Fibroblast of lung (primary cell): ENCODE data around the gene PLVAP. TPM values are rescaled to one million over a fixed set of nuclear protein-coding genes. Genes with fewer than 3 reads are reported as not detected.

ENCODE experiments used
- DNase-seq, 2 donors: peaks; one replicate each; pipeline versions ENCODE4 v3.0.0 to v3.0.0-alpha.2; 2010; ENCODE audit warnings: low read depth in 2 of 2
- H2AFZ ChIP-seq: 2 replicates; pipeline ENCODE4 v1.5.1; 2012; ENCODE audit warnings: low read length, control low read depth, inconsistent platforms
- H3K27ac ChIP-seq: 2 replicates; pipeline ENCODE4 v1.5.1; 2011; ENCODE audit warnings: low read length, control low read depth; ENCODE audit not compliant: insufficient read depth
- H3K27me3 ChIP-seq: 2 replicates; pipeline ENCODE4 v1.5.1; 2011; ENCODE audit warnings: mild to moderate bottlenecking, low read length; ENCODE audit not compliant: control insufficient read depth, insufficient read depth
- H3K36me3 ChIP-seq: 2 replicates; pipeline ENCODE4 v1.5.1; 2011; ENCODE audit warnings: low read length; ENCODE audit not compliant: control insufficient read depth, insufficient read depth
- H3K4me1 ChIP-seq: 2 replicates; pipeline ENCODE4 v1.5.1; 2011; ENCODE audit warnings: low read length; ENCODE audit not compliant: control insufficient read depth, insufficient read depth; ENCODE audit errors: extremely low read depth
- H3K4me2 ChIP-seq: 2 replicates; pipeline ENCODE4 v1.5.1; 2011; ENCODE audit warnings: low read length, control low read depth; ENCODE audit not compliant: insufficient read depth; ENCODE audit errors: extremely low read depth
- H3K4me3 ChIP-seq, 4 experiments: fragments of 200-600 bp in 1 of 4; sonication (generic) in 1 of 4; replicated peaks in 1 of 4; 2 replicates each; pipeline ENCODE4 v1.5.1; 2011 to 2016; ENCODE audit warnings: low read length in 4 of 4, low read depth in 3 of 4, mild to moderate bottlenecking in 3 of 4, control low read depth in 2 of 4, inconsistent platforms in 1 of 4, mixed read lengths in 1 of 4; ENCODE audit not compliant: insufficient read depth in 1 of 4; ENCODE audit errors: control extremely low read depth in 1 of 4
- H3K79me2 ChIP-seq: 2 replicates; pipeline ENCODE4 v1.5.1; 2012; ENCODE audit warnings: mild to moderate bottlenecking, low read length, inconsistent platforms; ENCODE audit not compliant: control insufficient read depth, insufficient read depth
- H3K9ac ChIP-seq: 2 replicates; pipeline ENCODE4 v1.5.1; 2011; ENCODE audit warnings: mild to moderate bottlenecking, low read length, control low read depth; ENCODE audit not compliant: insufficient read depth
- H3K9me3 ChIP-seq: 2 replicates; pipeline ENCODE4 v1.5.1; 2012; ENCODE audit warnings: low read depth, low read length; ENCODE audit not compliant: control insufficient read depth, insufficient read depth
- H4K20me1 ChIP-seq: 2 replicates; pipeline ENCODE4 v1.5.1; 2011; ENCODE audit warnings: low read length; ENCODE audit not compliant: control insufficient read depth, insufficient read depth; ENCODE audit errors: extremely low read depth
- CTCF ChIP-seq, 2 donors: IDR thresholded peaks in 1 of 2; conservative IDR thresholded peaks in 1 of 2; 1 replicate in 1 of 2; 2 replicates in 1 of 2; pipeline ENCODE4 v1.5.1; 2011 to 2012; ENCODE audit warnings: low read length in 2 of 2, control low read depth in 1 of 2, inconsistent platforms in 1 of 2, low read depth in 1 of 2, mild to moderate bottlenecking in 1 of 2
- EZH2 ChIP-seq: IDR thresholded peaks from 2 replicates; pipeline ENCODE4 v1.5.1; 2012; ENCODE audit warnings: low read length, control low read depth, mild to moderate bottlenecking; ENCODE audit errors: missing control alignments
- polyA plus RNA-seq, 2 donors: library from polyadenylated mRNA; depleted of rRNA in 1 of 2; stranded (reverse) in 1 of 2; unstranded in 1 of 2; fragments of >200 nt; gene quantifications; 2 replicates each; pipeline ENCODE4 v1.2.1, GENCODE V29; 2011 to 2012; ENCODE audit warnings: missing spikeins in 1 of 2
- total RNA-seq: library from RNA; depleted of rRNA; stranded (reverse); fragments of >200 nt; gene quantifications from 2 replicates; pipeline ENCODE4 v1.2.1, GENCODE V29; 2014

PLVAP gene
- total and polyA plus RNA-seq, 2 donors (not counting 1 experiment from before 2014, with no cell fraction given): not detected

DNA sequence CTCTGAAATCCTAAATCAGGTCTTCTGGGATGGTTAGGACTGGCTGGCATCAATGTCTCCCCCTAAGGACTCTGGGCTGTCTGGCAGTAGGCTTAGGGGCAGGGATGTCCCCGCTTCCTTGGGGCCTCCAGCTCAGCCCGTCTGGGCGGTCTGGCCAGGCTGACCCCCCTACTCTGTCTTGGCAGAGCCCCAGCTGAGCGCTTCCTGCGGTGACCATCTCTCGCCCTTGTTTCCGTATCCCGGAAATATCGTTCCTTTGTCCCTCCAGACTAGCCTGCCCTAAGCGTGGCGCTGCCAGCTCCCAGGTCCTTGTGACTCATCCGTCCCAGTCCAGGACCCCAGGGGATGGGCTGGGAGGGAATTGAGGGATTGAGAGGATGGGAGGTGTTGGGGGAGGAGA, 28.4 kb downstream of the PLVAP start:
- H4K20me1 ChIP-seq: no peaks in the 10 kb centered on the region
- H3K27me3 ChIP-seq: peaks cover 3% of the 10 kb centered on the region
- TF ChIP-seq CTCF (conservative IDR thresholded peaks at IDR 0.05 in 1 of 2, IDR thresholded peaks at IDR 0.05 in 1 of 2; ENCODE audit: low read depth in 1 of 2, low read length in 2 of 2) (no peak), EZH2 (no peak)
- H3K4me3 ChIP-seq: peak overlapping the region in 1 of 4 experiments; percentile 27
- H3K79me2 ChIP-seq: no peaks in the 10 kb centered on the region
- H3K9me3 ChIP-seq: no peaks in the 10 kb centered on the region
- no peak overlapping the region for H3K27ac ChIP-seq
- no peak overlapping the region for H3K9ac ChIP-seq
- H3K4me2 ChIP-seq: peak overlapping the region; percentile 17
- H2AFZ ChIP-seq: peak overlapping the region; percentile 32
- DNase-seq: peak; percentile 45 to 67
- no peaks in the 10 kb centered on the region for H3K4me1 ChIP-seq
- H3K36me3 ChIP-seq: no peaks in the 10 kb centered on the region

- Histone ChIP-seq H3K4me2 (no peak overlapping the region), H3K36me3 (no peaks in the 10 kb centered on the region), H3K27ac (no peak overlapping the region), H2AFZ (no peak overlapping the region), H3K4me1 (no peaks in the 10 kb centered on the region), H3K27me3 (peaks cover 3% of the 10 kb centered on the region), H3K9me3 (no peaks in the 10 kb centered on the region), H3K4me3 (no peak overlapping the region), H3K79me2 (no peaks in the 10 kb centered on the region), H3K9ac (no peak overlapping the region), H4K20me1 (no peaks in the 10 kb centered on the region)
- TF ChIP-seq EZH2: no peak
- no peak for TF ChIP-seq CTCF (conservative IDR thresholded peaks at IDR 0.05 in 1 of 2, IDR thresholded peaks at IDR 0.05 in 1 of 2; ENCODE audit: low read depth in 1 of 2, low read length in 2 of 2)
- no peak for DNase-seq
Measured at GRCh38 chr19:17347877-17348276, 29.3 kb downstream of the PLVAP start.

DNA sequence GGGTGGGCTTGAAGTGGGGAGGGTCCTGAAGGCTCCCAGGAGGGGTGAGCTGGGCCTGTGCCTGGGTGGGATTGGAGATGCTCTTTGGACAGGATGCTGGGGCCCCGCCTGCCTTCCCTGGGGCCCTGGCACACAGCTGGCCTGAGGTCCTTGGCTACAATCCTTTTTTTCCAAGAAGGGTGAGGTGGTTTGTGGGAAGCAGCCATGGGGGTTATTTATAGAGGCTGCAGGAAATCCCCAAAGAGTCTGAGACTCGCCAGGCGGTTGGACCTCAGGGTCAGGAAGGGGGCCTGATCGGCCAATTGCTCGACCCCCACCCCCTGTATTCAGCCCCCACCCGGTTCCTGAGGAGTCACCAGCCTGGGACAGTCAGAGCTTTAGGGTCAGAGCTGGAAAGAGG, 29.8 kb downstream of the PLVAP start:
- Histone ChIP-seq H3K79me2 (no peaks in the 10 kb centered on the region), H3K4me1 (no peaks in the 10 kb centered on the region), H3K36me3 (no peaks in the 10 kb centered on the region), H3K9ac (no peak overlapping the region), H2AFZ (no peak overlapping the region), H3K27ac (no peak overlapping the region), H3K4me3 (no peak overlapping the region), H4K20me1 (no peaks in the 10 kb centered on the region), H3K4me2 (no peak overlapping the region), H3K9me3 (no peaks in the 10 kb centered on the region), H3K27me3 (peaks cover 3% of the 10 kb centered on the region)
- no peak for DNase-seq
- TF ChIP-seq CTCF (conservative IDR thresholded peaks at IDR 0.05 in 1 of 2, IDR thresholded peaks at IDR 0.05 in 1 of 2; ENCODE audit: low read depth in 1 of 2, low read length in 2 of 2) (no peak), EZH2 (no peak)
